CD14-positive monocyte (primary cell): ENCODE results near the gene PIWIL4. TPM values are rescaled to one million over a fixed set of nuclear protein-coding genes. Genes with fewer than 3 reads are reported as not detected.

Experiments
- DNase-seq, 3 donors: peaks; one replicate each; pipeline ENCODE4 v3.0.0-alpha.2; 2011 to 2022
- H2AFZ ChIP-seq: 2 replicates; pipeline ENCODE4 v1.6.0; 2012; ENCODE audit warnings: mild to moderate bottlenecking, low read depth, low read length, inconsistent platforms; ENCODE audit not compliant: insufficient read depth, poor library complexity, severe bottlenecking
- H3K27ac ChIP-seq, 2 donors: 1 replicate in 1 of 2; 2 replicates in 1 of 2; pipeline ENCODE4 v1.5.1; 2012 to 2013; ENCODE audit warnings: low read length in 2 of 2, control low read depth in 1 of 2, inconsistent platforms in 1 of 2, low read depth in 1 of 2, mild to moderate bottlenecking in 1 of 2
- H3K27me3 ChIP-seq, 2 donors: one replicate each; pipeline versions ENCODE4 v1.6.0 to v1.6.1; 2011 to 2013; ENCODE audit warnings: low read length in 2 of 2; ENCODE audit not compliant: control insufficient read depth in 2 of 2, insufficient read depth in 2 of 2
- H3K36me3 ChIP-seq, 2 donors: replicated peaks in 1 of 2; 1 replicate in 1 of 2; 2 replicates in 1 of 2; pipeline versions ENCODE4 v1.5.1 to v1.6.1; 2012 to 2013; ENCODE audit warnings: low read length in 2 of 2, control low read depth in 1 of 2, inconsistent platforms in 1 of 2, mild to moderate bottlenecking in 1 of 2; ENCODE audit not compliant: insufficient read depth in 2 of 2, control insufficient read depth in 1 of 2
- H3K4me1 ChIP-seq, 2 donors: 1 replicate in 1 of 2; 2 replicates in 1 of 2; pipeline versions ENCODE4 v1.5.1 to v1.6.1; 2012 to 2013; ENCODE audit warnings: low read length in 2 of 2, control low read depth in 1 of 2, inconsistent platforms in 1 of 2, mild to moderate bottlenecking in 1 of 2, moderate library complexity in 1 of 2; ENCODE audit not compliant: insufficient read depth in 2 of 2, control insufficient read depth in 1 of 2
- H3K4me2 ChIP-seq: replicated peaks from 2 replicates; pipeline ENCODE3; 2012; ENCODE audit warnings: low read length, moderate library complexity, mild to moderate bottlenecking; ENCODE audit not compliant: poor library complexity, severe bottlenecking; ENCODE audit errors: extremely low read depth
- H3K4me3 ChIP-seq, 3 experiments: fragments of 200-600 bp in 1 of 3; sonication (generic) in 1 of 3; replicated peaks in 1 of 3; 1 replicate in 2 of 3; 2 replicates in 1 of 3; pipeline ENCODE4 v1.5.1; 2011 to 2013; ENCODE audit warnings: low read length in 3 of 3, mild to moderate bottlenecking in 3 of 3, control low read depth in 2 of 3, low read depth in 2 of 3, inconsistent platforms in 1 of 3, moderate library complexity in 1 of 3
- H3K79me2 ChIP-seq: 2 replicates; pipeline ENCODE4 v1.6.0; 2012; ENCODE audit warnings: mild to moderate bottlenecking, control low read depth, inconsistent platforms, low read length, moderate library complexity; ENCODE audit not compliant: insufficient read depth
- H3K9ac ChIP-seq: 2 replicates; pipeline ENCODE4 v1.6.0; 2017; ENCODE audit warnings: low read length, mild to moderate bottlenecking; ENCODE audit not compliant: insufficient read depth, poor library complexity, severe bottlenecking
- H3K9me3 ChIP-seq, 2 donors: replicated peaks in 1 of 2; 1 replicate in 1 of 2; 2 replicates in 1 of 2; pipeline versions ENCODE4 v1.5.1 to v1.6.1; 2012 to 2013; ENCODE audit warnings: low read length in 2 of 2, control low read depth in 1 of 2; ENCODE audit not compliant: control insufficient read depth in 1 of 2, insufficient read depth in 1 of 2
- H4K20me1 ChIP-seq: 2 replicates; pipeline ENCODE4 v1.6.0; 2012; ENCODE audit warnings: mild to moderate bottlenecking, low read length, control low read depth, moderate library complexity; ENCODE audit not compliant: insufficient read depth
- H3K27ac Mint-ChIP-seq, 7 donors: one replicate each; pipeline ENCODE4 v1.8.0; 2020; ENCODE audit warnings: mild to moderate bottlenecking in 7 of 7, mixed read lengths in 7 of 7, moderate library complexity in 6 of 7, inconsistent platforms in 2 of 7
- H3K27me3 Mint-ChIP-seq, 3 donors: one replicate each; pipeline ENCODE4 v1.8.0; 2021 to 2022; ENCODE audit warnings: low read depth in 3 of 3, mild to moderate bottlenecking in 3 of 3, mixed read lengths in 3 of 3, moderate library complexity in 3 of 3, inconsistent platforms in 1 of 3
- H3K36me3 Mint-ChIP-seq, 2 donors: one replicate each; pipeline ENCODE4 v1.8.0; 2020; ENCODE audit warnings: mixed read lengths in 2 of 2, inconsistent platforms in 1 of 2, mild to moderate bottlenecking in 1 of 2
- H3K4me1 Mint-ChIP-seq: one replicate; pipeline ENCODE4 v1.8.0; 2020; ENCODE audit warnings: mild to moderate bottlenecking, mixed read lengths
- H3K4me3 Mint-ChIP-seq, 2 donors: one replicate each; pipeline ENCODE4 v1.8.0; 2020; ENCODE audit warnings: mild to moderate bottlenecking in 2 of 2, mixed read lengths in 2 of 2, moderate library complexity in 1 of 2
- H3K9me3 Mint-ChIP-seq, 7 donors: one replicate each; pipeline ENCODE4 v1.8.0; 2020 to 2022; ENCODE audit warnings: mixed read lengths in 7 of 7, mild to moderate bottlenecking in 6 of 7, moderate library complexity in 6 of 7, inconsistent platforms in 2 of 7
- CTCF ChIP-seq: fragments of 200-600 bp; IDR thresholded peaks from one replicate; pipeline ENCODE4 v1.8.0; 2022; ENCODE audit warnings: antibody characterized with exemption, mild to moderate bottlenecking
- WGBS: methylation state at CpG from one replicate; pipeline ENCODE4 v1.1.5; 2013; ENCODE audit warnings: missing lambda C conversion rate; ENCODE audit not compliant: insufficient coverage; 5-methylcytosine and 5-hydroxymethylcytosine counted together
- intact Hi-C, 2 donors: fragments of 100-400 bp; cut with micrococcal nuclease; formaldehyde crosslinking; loops; one replicate each; pipeline versions ENCODE4 v1.15.0 to v1.15.1; 2023
- polyA plus RNA-seq, 3 donors: library from polyadenylated mRNA; depleted of rRNA in 1 of 3; unstranded in 2 of 3; stranded (reverse) in 1 of 3; fragments of 300-500 nt in 2 of 3; fragments of >200 nt in 1 of 3; fragmentation: Illumina TruSeq in 2 of 3; gene quantifications; 1 replicate in 2 of 3; 2 replicates in 1 of 3; pipeline ENCODE4 v1.2.3, GENCODE V29; 2012 to 2021

PIWIL4 gene
- polyA plus RNA-seq, 3 donors: 0.98 to 14.2 (median 1.1) TPM

- WGBS: no CpG with 5 or more reads among the region's 7 CpGs
- Mint-ChIP-seq H3K36me3 (peaks cover 3% of the 10 kb centered on the region in 2 donors), H3K27ac (peak overlapping the region; percentile 70 to 90 (median 82)), H3K9me3 (no peaks in the 10 kb centered on the region), H3K4me1 (peaks cover 31% of the 10 kb centered on the region), H3K27me3 (peaks cover 0 to 1% (median 0%) of the 10 kb centered on the region in 3 donors), H3K4me3 (peak overlapping the region; percentile 69 to 71)
- Histone ChIP-seq H3K9ac (no peak overlapping the region), H3K79me2 (no peaks in the 10 kb centered on the region), H3K27ac (peak overlapping the region; percentile 11 to 52), H3K36me3 (no peaks in the 10 kb centered on the region), H2AFZ (peak overlapping the region; percentile 71), H3K4me2 (peak overlapping the region; percentile 37), H4K20me1 (no peaks in the 10 kb centered on the region), H3K9me3 (no peaks in the 10 kb centered on the region), H3K27me3 (no peaks in the 10 kb centered on the region), H3K4me3 (peak overlapping the region in 1 of 3 experiments; percentile 3), H3K4me1 (peaks cover 17 to 23% of the 10 kb centered on the region in 2 donors)
- peak; percentile 61 to 76 (median 73) for DNase-seq
- intact Hi-C loops: no loop called here
- TF ChIP-seq CTCF: no peak
These were observed 83.6 kb downstream of the PIWIL4 start for GRCh38 chr11:94650756-94651155.

- Histone ChIP-seq H3K9me3 (no peaks in the 10 kb centered on the region), H3K27me3 (no peaks in the 10 kb centered on the region), H3K27ac (no peak overlapping the region), H2AFZ (no peak overlapping the region), H3K4me3 (no peak overlapping the region), H3K36me3 (no peaks in the 10 kb centered on the region), H3K4me1 (peaks cover 17 to 23% of the 10 kb centered on the region in 2 donors), H4K20me1 (no peaks in the 10 kb centered on the region), H3K4me2 (no peak overlapping the region), H3K9ac (no peak overlapping the region), H3K79me2 (no peaks in the 10 kb centered on the region)
- 98% methylated on average over 4 of the region's 6 CpGs for WGBS
- Mint-ChIP-seq H3K4me1 (peaks cover 22% of the 10 kb centered on the region), H3K27me3 (peaks cover 0 to 2% (median 0%) of the 10 kb centered on the region in 3 donors), H3K9me3 (no peaks in the 10 kb centered on the region), H3K4me3 (no peak overlapping the region), H3K27ac (no peak overlapping the region), H3K36me3 (peaks cover 3% of the 10 kb centered on the region in 2 donors)
- intact Hi-C loops: no loop called here
- TF ChIP-seq CTCF: no peak
- no peak for DNase-seq
These were observed 85.6 kb downstream of the PIWIL4 start for GRCh38 chr11:94652735-94653284.
